Omental fat pad (tissue), 4 donors: ENCODE results near the gene UGGT2. TPM values are rescaled to one million over a fixed set of nuclear protein-coding genes. Genes with fewer than 3 reads are reported as not detected.

ENCODE experiments used
- ATAC-seq: fragments of 150-250 bp; one replicate; pipeline ENCODE4 v1.9.1; 2016; ENCODE audit warnings: mild to moderate bottlenecking, moderate library complexity; ENCODE audit not compliant: low FRiP score
- DNase-seq: peaks from one replicate; pipeline ENCODE4 v3.0.0-alpha.2; 2019; ENCODE audit warnings: low spot score
- total RNA-seq, 4 donors: library from RNA; depleted of rRNA; stranded (reverse); fragments of >200 nt; gene quantifications; one replicate each; pipeline ENCODE4 v1.1.0, GENCODE V29; 2016
- TF ChIP-seq, protein P1 (sequence below), 3 donors: fragments of 450-650 bp; IDR thresholded peaks; one replicate each; pipeline ENCODE4 v1.5.1; 2016 to 2017; ENCODE audit warnings: antibody characterized with exemption in 3 of 3, mild to moderate bottlenecking in 3 of 3, moderate library complexity in 2 of 3

The UGGT2 gene
- total RNA-seq, 4 donors from 2014 or later, result 32.6 to 86.4 (median 42.9) TPM

DNA sequence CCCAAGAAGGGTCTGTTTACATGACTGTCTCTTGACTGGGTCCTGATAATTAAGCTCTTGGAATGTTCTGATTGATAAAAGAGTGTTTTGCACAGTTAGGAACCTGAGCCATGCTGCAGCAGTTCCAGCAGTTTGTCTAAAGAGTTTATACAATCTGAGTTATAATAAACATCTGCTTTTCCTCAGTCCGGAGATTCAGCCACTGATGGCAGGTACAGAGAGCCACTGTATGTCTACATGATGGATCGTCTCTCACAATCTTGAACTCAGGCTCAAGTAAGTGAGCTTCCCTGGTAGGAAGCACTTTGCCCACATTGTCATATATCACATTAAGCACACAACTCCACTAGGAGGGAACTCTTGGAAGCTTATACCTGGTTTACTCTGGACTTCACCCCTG is 84.3 kb downstream of the UGGT2 start:
- TF ChIP-seq, protein P1, sequence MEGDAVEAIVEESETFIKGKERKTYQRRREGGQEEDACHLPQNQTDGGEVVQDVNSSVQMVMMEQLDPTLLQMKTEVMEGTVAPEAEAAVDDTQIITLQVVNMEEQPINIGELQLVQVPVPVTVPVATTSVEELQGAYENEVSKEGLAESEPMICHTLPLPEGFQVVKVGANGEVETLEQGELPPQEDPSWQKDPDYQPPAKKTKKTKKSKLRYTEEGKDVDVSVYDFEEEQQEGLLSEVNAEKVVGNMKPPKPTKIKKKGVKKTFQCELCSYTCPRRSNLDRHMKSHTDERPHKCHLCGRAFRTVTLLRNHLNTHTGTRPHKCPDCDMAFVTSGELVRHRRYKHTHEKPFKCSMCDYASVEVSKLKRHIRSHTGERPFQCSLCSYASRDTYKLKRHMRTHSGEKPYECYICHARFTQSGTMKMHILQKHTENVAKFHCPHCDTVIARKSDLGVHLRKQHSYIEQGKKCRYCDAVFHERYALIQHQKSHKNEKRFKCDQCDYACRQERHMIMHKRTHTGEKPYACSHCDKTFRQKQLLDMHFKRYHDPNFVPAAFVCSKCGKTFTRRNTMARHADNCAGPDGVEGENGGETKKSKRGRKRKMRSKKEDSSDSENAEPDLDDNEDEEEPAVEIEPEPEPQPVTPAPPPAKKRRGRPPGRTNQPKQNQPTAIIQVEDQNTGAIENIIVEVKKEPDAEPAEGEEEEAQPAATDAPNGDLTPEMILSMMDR (IDR thresholded peaks at IDR 0.05), result no peak
- DNase-seq (no peak), ATAC-seq (no peak)

DNA sequence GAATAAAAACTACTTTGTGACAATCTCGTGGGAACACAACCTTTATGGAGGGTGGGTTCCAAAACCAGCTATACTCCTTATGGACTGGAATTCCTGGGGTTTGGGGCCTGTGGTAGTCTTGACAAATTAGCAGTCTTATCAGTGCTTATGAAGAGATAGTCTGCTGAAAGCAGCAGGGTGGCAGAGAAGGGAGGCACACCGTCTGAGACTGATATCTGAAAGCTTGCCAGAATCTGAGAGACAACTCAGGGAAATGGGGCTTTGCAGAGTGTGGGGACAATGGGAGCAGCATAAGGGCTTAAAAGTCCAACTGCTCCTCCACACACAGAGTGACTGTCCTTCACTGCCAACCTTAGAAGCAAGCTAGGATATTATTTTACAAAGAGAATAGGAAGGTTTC is 95.9 kb downstream of the UGGT2 start:
- ATAC-seq, result no peak
- DNase-seq, result no peak
- TF ChIP-seq, protein P1 (IDR thresholded peaks at IDR 0.05), result no peak

DNA sequence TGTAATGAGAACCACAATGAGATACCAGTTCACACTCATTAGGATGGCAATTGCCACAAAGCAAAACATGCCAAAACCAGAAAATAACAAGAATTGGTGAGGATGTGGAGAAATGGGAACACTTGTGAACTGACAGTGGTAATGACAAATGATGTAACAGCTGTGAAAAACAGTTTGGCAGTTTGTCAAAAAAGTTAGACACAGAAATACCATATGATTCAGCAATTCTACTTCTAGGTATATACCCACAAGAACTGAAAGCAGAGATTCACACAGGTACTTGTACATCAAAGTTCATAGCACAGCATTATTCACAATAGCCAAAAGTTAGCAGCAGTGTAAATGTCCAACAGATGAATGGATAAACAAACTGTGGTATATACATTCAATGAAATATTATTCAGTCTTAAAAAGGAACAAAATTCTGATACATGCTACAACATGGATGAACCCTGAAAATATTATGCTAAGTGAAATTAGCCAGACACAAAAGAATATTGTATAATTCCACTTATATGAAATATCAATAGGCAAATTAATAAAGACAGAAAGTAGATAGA is 96.5 kb downstream of the UGGT2 start:
- TF ChIP-seq, protein P1 (IDR thresholded peaks at IDR 0.05), result no peak
- ATAC-seq (no peak), DNase-seq (no peak)

DNA sequence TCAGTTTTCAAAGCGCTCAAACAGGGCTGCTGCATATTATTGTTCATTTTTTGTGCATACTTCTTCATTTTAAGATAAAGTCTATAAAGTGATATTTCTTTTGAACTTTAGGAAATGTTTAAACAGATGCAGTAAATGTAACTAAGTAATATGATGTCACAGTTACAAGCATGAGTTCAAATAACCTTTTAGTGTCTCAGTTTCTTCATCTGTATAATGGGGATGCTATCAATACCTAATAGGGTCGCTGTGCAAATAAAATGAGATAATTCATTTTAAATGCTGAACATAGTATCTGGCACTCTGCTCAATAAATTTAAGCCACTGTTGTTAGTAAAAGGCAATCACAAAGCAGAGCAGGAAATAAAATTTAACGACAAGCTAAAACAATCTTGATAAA is 97.5 kb downstream of the UGGT2 start:
- ATAC-seq (no peak), DNase-seq (no peak)
- TF ChIP-seq, protein P1 (IDR thresholded peaks at IDR 0.05), result no peak

DNA sequence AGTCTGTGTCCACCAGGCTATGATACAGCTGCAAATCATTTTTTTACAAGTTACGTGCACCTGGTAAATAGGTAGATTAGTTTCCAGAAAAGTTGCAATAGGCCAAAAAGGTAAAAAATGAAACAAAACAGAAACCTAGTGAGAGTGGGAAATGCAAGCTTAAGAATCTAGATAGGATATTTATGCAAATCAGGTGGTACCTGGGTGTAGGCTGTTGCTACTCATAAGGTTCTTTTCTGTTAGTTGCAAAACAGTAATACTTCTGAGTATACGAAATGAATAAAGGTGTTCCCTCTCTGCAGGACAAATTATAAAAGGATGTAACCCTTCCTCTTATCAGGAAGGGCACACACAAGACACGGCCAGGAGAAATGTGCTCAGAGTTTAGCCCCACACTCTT is 97.9 kb downstream of the UGGT2 start:
- TF ChIP-seq, protein P1 (IDR thresholded peaks at IDR 0.05), result no peak
- DNase-seq (no peak), ATAC-seq (no peak)

DNA sequence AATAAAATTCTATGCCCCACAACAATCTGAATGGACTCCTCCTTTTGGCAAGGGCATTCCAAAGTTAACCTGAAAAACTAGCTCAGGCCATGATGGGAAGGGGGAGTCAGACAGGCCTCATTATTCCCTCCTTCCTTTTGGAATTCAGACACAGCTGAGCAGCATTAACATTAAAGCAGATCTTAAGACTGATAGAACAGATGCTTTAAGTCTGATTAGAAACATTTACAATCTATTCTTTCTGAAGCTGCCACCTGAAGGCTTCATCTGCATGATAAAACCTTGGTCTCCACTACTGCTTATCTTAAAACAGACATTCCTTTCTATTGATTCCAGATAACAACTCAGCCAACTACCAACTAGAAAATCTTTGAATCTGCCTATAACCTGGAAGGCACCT is 98.9 kb downstream of the UGGT2 start:
- ATAC-seq, result no peak
- DNase-seq, result no peak
- TF ChIP-seq, protein P1 (IDR thresholded peaks at IDR 0.05), result no peak

DNA sequence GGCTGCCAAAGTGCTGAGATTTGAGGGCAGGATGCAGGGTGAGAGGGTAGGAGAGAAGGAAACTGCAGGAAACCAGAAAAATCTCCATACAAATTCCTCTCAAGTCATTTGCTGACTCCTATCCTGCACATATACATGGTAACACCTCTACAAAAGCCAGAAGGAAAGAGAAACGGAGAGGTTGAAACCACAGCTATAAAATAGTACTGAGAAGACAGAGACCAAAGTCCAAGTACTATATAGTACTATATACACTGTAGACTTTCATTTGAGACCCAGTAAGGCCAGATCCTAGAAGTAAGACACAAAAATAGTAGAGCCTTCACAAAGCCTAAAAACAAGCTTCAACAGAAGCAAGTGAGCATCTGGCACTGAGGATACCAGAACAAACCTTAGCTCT is 103.1 kb downstream of the UGGT2 start:
- ATAC-seq (no peak), DNase-seq (no peak)
- TF ChIP-seq, protein P1 (IDR thresholded peaks at IDR 0.05), result no peak
